Measurements from ENCODE around the gene SNX2. TPM values are rescaled to one million over a fixed set of nuclear protein-coding genes. Genes with fewer than 3 reads are reported as not detected.
A peak's percentile ranks its signal among the peaks of the same experiment; 100 is the strongest.

The SNX2 gene
- total RNA-seq, 1 donor from 2014 or later = 53.8 TPM

- peaks cover 9% of the 10 kb centered on the region for H3K36me3 Mint-ChIP-seq (ENCODE audit: low read depth)
- H3K9me3 Mint-ChIP-seq (ENCODE audit: low read depth) = no peaks in the 10 kb centered on the region
- H3K27me3 Mint-ChIP-seq (ENCODE audit: low read depth) = no peaks in the 10 kb centered on the region
- DNase-seq (ENCODE audit: low spot score) = no peak
- no peak overlapping the region for H3K27ac Mint-ChIP-seq (ENCODE audit: unreplicated experiment)
- H3K4me3 Mint-ChIP-seq (ENCODE audit: unreplicated experiment) = no peak overlapping the region
- no peak for TF ChIP-seq CTCF (IDR thresholded peaks at IDR 0.05)
- no peaks in the 10 kb centered on the region for H3K4me1 Mint-ChIP-seq (ENCODE audit: low read depth)
Observed at GRCh38 chr5:122815218-122815767, 40.4 kb downstream of the SNX2 start.

- DNase-seq (ENCODE audit: low spot score) = no peak
- no peaks in the 10 kb centered on the region for H3K4me1 Mint-ChIP-seq (ENCODE audit: low read depth)
- H3K36me3 Mint-ChIP-seq (ENCODE audit: low read depth) = peaks cover 8% of the 10 kb centered on the region
- no peaks in the 10 kb centered on the region for H3K9me3 Mint-ChIP-seq (ENCODE audit: low read depth)
- TF ChIP-seq CTCF (IDR thresholded peaks at IDR 0.05) = no peak
- no peak overlapping the region for H3K27ac Mint-ChIP-seq (ENCODE audit: unreplicated experiment)
- H3K4me3 Mint-ChIP-seq (ENCODE audit: unreplicated experiment) = no peak overlapping the region
- no peaks in the 10 kb centered on the region for H3K27me3 Mint-ChIP-seq (ENCODE audit: low read depth)
Observed at GRCh38 chr5:122816756-122817155, 41.9 kb downstream of the SNX2 start.

GRCh38 chr5:122831984-122832383, 57.1 kb downstream of the SNX2 start:
- no peaks in the 10 kb centered on the region for H3K27me3 Mint-ChIP-seq (ENCODE audit: low read depth)
- no peak for TF ChIP-seq CTCF (IDR thresholded peaks at IDR 0.05)
- H3K4me3 Mint-ChIP-seq (ENCODE audit: unreplicated experiment) = no peak overlapping the region
- DNase-seq (ENCODE audit: low spot score) = no peak
- H3K27ac Mint-ChIP-seq (ENCODE audit: unreplicated experiment) = no peak overlapping the region
- H3K36me3 Mint-ChIP-seq (ENCODE audit: low read depth) = peaks cover 11% of the 10 kb centered on the region
- no peaks in the 10 kb centered on the region for H3K4me1 Mint-ChIP-seq (ENCODE audit: low read depth)
- H3K9me3 Mint-ChIP-seq (ENCODE audit: low read depth) = no peaks in the 10 kb centered on the region

- H3K4me3 Mint-ChIP-seq (ENCODE audit: unreplicated experiment) = no peak overlapping the region
- H3K36me3 Mint-ChIP-seq (ENCODE audit: low read depth) = peaks cover 8% of the 10 kb centered on the region
- H3K4me1 Mint-ChIP-seq (ENCODE audit: low read depth) = no peaks in the 10 kb centered on the region
- no peaks in the 10 kb centered on the region for H3K27me3 Mint-ChIP-seq (ENCODE audit: low read depth)
- no peak for DNase-seq (ENCODE audit: low spot score)
- H3K27ac Mint-ChIP-seq (ENCODE audit: unreplicated experiment) = no peak overlapping the region
- peak; percentile 10 for TF ChIP-seq CTCF (IDR thresholded peaks at IDR 0.05)
- H3K9me3 Mint-ChIP-seq (ENCODE audit: low read depth) = peaks cover 5% of the 10 kb centered on the region
Observed at GRCh38 chr5:122835681-122836080, 60.8 kb downstream of the SNX2 start.

DNA sequence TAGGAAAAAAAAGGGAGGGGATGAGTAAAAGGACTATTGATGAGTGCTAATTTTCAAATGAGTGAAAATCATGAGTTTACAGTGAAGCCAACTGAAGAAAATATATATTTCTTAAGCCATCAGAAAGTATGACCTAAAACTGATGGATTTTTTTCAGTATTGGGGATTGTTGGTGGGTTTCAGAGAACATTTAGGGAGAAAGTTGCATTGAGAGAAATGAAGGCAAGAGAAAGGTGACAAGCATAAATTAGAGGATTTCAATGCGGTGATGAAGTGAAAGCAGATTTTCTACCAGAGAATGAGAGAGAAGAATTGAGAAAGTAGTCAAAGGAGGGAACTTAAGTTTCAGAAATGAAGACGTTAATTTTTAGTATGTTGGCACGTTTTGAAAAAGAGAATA, 62.1 kb downstream of the SNX2 start:
- no peak for DNase-seq (ENCODE audit: low spot score)
- H3K4me1 Mint-ChIP-seq (ENCODE audit: low read depth) = no peaks in the 10 kb centered on the region
- H3K9me3 Mint-ChIP-seq (ENCODE audit: low read depth) = peaks cover 6% of the 10 kb centered on the region
- no peaks in the 10 kb centered on the region for H3K27me3 Mint-ChIP-seq (ENCODE audit: low read depth)
- no peak overlapping the region for H3K27ac Mint-ChIP-seq (ENCODE audit: unreplicated experiment)
- no peak overlapping the region for H3K4me3 Mint-ChIP-seq (ENCODE audit: unreplicated experiment)
- peaks cover 6% of the 10 kb centered on the region for H3K36me3 Mint-ChIP-seq (ENCODE audit: low read depth)
- no peak for TF ChIP-seq CTCF (IDR thresholded peaks at IDR 0.05)

Data from chondrocyte (in vitro differentiated cells).